ENCODE results near the gene EFNA1.

DNA sequence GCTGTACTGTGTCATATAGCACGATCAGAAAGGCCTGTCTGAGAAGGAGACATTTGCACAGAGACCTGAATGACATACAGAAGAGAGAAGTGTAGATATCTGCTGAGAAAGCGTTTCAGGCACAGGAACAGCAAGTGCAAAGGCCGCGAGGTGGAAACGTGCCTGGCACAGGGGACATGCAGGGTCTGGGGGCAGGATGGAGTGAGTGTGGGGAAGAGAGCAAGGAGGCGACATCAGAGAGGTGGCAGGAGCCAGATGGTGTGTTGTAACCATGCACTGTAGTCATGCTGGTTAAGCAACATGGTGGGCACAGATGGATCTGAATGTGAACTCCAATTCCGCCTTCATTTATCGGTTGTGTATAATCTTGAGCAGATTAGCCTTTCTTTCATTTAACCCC lies 32.5 kb downstream of the EFNA1 start:
- TF ChIP-seq, protein P1, sequence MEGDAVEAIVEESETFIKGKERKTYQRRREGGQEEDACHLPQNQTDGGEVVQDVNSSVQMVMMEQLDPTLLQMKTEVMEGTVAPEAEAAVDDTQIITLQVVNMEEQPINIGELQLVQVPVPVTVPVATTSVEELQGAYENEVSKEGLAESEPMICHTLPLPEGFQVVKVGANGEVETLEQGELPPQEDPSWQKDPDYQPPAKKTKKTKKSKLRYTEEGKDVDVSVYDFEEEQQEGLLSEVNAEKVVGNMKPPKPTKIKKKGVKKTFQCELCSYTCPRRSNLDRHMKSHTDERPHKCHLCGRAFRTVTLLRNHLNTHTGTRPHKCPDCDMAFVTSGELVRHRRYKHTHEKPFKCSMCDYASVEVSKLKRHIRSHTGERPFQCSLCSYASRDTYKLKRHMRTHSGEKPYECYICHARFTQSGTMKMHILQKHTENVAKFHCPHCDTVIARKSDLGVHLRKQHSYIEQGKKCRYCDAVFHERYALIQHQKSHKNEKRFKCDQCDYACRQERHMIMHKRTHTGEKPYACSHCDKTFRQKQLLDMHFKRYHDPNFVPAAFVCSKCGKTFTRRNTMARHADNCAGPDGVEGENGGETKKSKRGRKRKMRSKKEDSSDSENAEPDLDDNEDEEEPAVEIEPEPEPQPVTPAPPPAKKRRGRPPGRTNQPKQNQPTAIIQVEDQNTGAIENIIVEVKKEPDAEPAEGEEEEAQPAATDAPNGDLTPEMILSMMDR (conservative IDR thresholded peaks at IDR 0.05; ENCODE audit: low read length), result no peak
- TF ChIP-seq EZH2phosphoT487 (IDR thresholded peaks at IDR 0.05; ENCODE audit: borderline replicate concordance), result no peak
